HCT116 (cell line): ENCODE measurements around the gene MAOB. TPM values are rescaled to one million over a fixed set of nuclear protein-coding genes. Genes with fewer than 3 reads are reported as not detected.
A peak's percentile ranks its signal among the peaks of the same experiment; 100 is the strongest.

Source experiments
- ATAC-seq: fragments of 200-7000 bp; cut with Tn5 transposase; 2 replicates; pipeline ENCODE4 v1.9.1; 2020; ENCODE audit warnings: mild to moderate bottlenecking, moderate library complexity
- BruUV-seq: library from RNA; stranded (reverse); fragments of 400-500 nt; replicated peaks from 2 replicates; lab custom pipeline; 2021; lab: Mats Ljungman, UMichigan
- CTCF ChIA-PET: fragments of 300-600 bp; sonication (Branson Sonifier 250); formaldehyde crosslinking; loops from one replicate; lab custom pipeline; 2021; ENCODE audit warnings: antibody characterized with exemption; lab: Charles Lee
- POLR2A ChIA-PET: fragments of 300-600, 350-600 bp; sonication (Branson Sonifier 250); formaldehyde crosslinking; loops from one replicate; lab custom pipeline; 2021; ENCODE audit warnings: antibody characterized with exemption; lab: Charles Lee
- RAD21 ChIA-PET, 2 experiments: fragments of 300-600 bp; sonication (Branson Sonifier 250); formaldehyde crosslinking; loops; one replicate each; lab custom pipeline; 2023; ENCODE audit warnings: low total read pairs in 2 of 2; ENCODE audit not compliant: uncharacterized antibody in 2 of 2, unreplicated experiment in 2 of 2, low non-redundant PET in 1 of 2; lab: Charles Lee
- DNase-seq: peaks from one replicate; pipeline ENCODE4 v3.0.0-alpha.2; 2010; ENCODE audit warnings: low read depth, low spot score
- H2AFZ ChIP-seq: fragments of 200-600 bp; shearing (Covaris generic), sonication (generic); 2 replicates; pipeline ENCODE4 v1.6.1; 2017; ENCODE audit warnings: low read depth, mixed run types, mixed read lengths, antibody characterized with exemption, low read length; ENCODE audit not compliant: poor library complexity, severe bottlenecking
- H3K27ac ChIP-seq: 2 replicates; pipeline ENCODE4 v1.5.1; 2012; ENCODE audit warnings: low read depth, low read length
- H3K27me3 ChIP-seq: fragments of 200-600 bp; sonication (generic); 2 replicates; pipeline ENCODE4 v1.6.1; 2016; ENCODE audit warnings: mixed run types, low read length, mixed read lengths; ENCODE audit not compliant: insufficient read depth
- H3K36me3 ChIP-seq, 2 experiments: fragments of 200-500 bp in 1 of 2; fragments of 200-600 bp in 1 of 2; sonication (Bioruptor generic) in 1 of 2; sonication (generic) in 1 of 2; 2 replicates each; pipeline versions ENCODE4 v1.5.1 to v1.6.1; 2014 to 2016; ENCODE audit warnings: low read length in 2 of 2, inconsistent platforms in 1 of 2, mixed read lengths in 1 of 2, mixed run types in 1 of 2; ENCODE audit not compliant: insufficient read depth in 2 of 2, control insufficient read depth in 1 of 2
- H3K4me1 ChIP-seq, 2 experiments: fragments of 200-600 bp in 1 of 2; sonication (generic) in 1 of 2; 2 replicates each; pipeline versions ENCODE4 v1.5.1 to v1.6.1; 2012 to 2017; ENCODE audit warnings: low read length in 2 of 2, inconsistent platforms in 1 of 2, mild to moderate bottlenecking in 1 of 2, mixed read lengths in 1 of 2, mixed run types in 1 of 2, moderate library complexity in 1 of 2; ENCODE audit not compliant: insufficient read depth in 2 of 2, control insufficient read depth in 1 of 2
- H3K4me2 ChIP-seq: fragments of 200-600 bp; sonication (generic); 2 replicates; pipeline ENCODE4 v1.6.1; 2017; ENCODE audit warnings: mixed run types, low read length, mixed read lengths
- H3K4me3 ChIP-seq, 2 experiments: fragments of 200-600 bp in 1 of 2; sonication (generic) in 1 of 2; replicated peaks in 1 of 2; 2 replicates each; pipeline ENCODE4 v1.5.1; 2011 to 2016; ENCODE audit warnings: low read length in 2 of 2, control low read depth in 1 of 2, low read depth in 1 of 2, mild to moderate bottlenecking in 1 of 2, mixed read lengths in 1 of 2, mixed run types in 1 of 2
- H3K79me2 ChIP-seq: fragments of 200-600 bp; sonication (generic); 2 replicates; pipeline ENCODE4 v1.6.1; 2017; ENCODE audit warnings: mild to moderate bottlenecking, mixed run types, low read length, moderate library complexity, mixed read lengths; ENCODE audit not compliant: insufficient read depth
- H3K9ac ChIP-seq: fragments of 200-600 bp; sonication (generic); 2 replicates; pipeline ENCODE4 v1.6.1; 2016; ENCODE audit warnings: low read length, mixed read lengths
- H3K9me2 ChIP-seq: fragments of 200-600 bp; sonication (generic), shearing (Covaris generic); 2 replicates; pipeline ENCODE4 v1.6.1; 2017; ENCODE audit warnings: mixed run types, mild to moderate bottlenecking, moderate library complexity; ENCODE audit not compliant: insufficient read depth
- H3K9me3 ChIP-seq, 2 experiments: fragments of 200-500 bp in 1 of 2; fragments of 200-600 bp in 1 of 2; sonication (Bioruptor generic) in 1 of 2; sonication (generic) in 1 of 2; 2 replicates each; pipeline ENCODE4 v1.6.1; 2014 to 2017; ENCODE audit warnings: low read length in 2 of 2, mixed read lengths in 2 of 2, inconsistent platforms in 1 of 2, low read depth in 1 of 2, mild to moderate bottlenecking in 1 of 2, mixed run types in 1 of 2, moderate library complexity in 1 of 2; ENCODE audit not compliant: control insufficient read depth in 1 of 2, insufficient read depth in 1 of 2
- H4K20me1 ChIP-seq: fragments of 200-600 bp; sonication (generic), shearing (Covaris generic); 2 replicates; pipeline ENCODE4 v1.6.1; 2017; ENCODE audit warnings: mixed run types, mild to moderate bottlenecking, moderate library complexity; ENCODE audit not compliant: insufficient read depth
- CBX3 ChIP-seq: IDR thresholded peaks from 2 replicates; pipeline ENCODE4 v1.6.1; 2012; ENCODE audit warnings: low read depth
- CTCF ChIP-seq, 3 experiments: fragments of 200-600 bp in 1 of 3; sonication (generic) in 1 of 3; IDR thresholded peaks in 2 of 3; conservative IDR thresholded peaks in 1 of 3; 2 replicates each; pipeline ENCODE4 v1.5.1; 2012 to 2017; ENCODE audit warnings: low read depth in 2 of 3, low read length in 2 of 3, antibody characterized with exemption in 1 of 3, borderline replicate concordance in 1 of 3, control low read depth in 1 of 3, mild to moderate bottlenecking in 1 of 3, mixed read lengths in 1 of 3, mixed run types in 1 of 3, moderate library complexity in 1 of 3; ENCODE audit not compliant: insufficient read depth in 1 of 3
- EZH2 ChIP-seq: fragments of 200-600 bp; sonication (generic); IDR thresholded peaks from 2 replicates; pipeline ENCODE4 v1.6.1; 2017; ENCODE audit warnings: antibody characterized with exemption, mixed run types
- FOSL1 ChIP-seq: IDR thresholded peaks from 2 replicates; pipeline ENCODE4 v1.6.1; 2012; ENCODE audit warnings: low read depth
- JUND ChIP-seq: IDR thresholded peaks from 2 replicates; pipeline ENCODE4 v1.6.1; 2012
- MAX ChIP-seq: IDR thresholded peaks from 2 replicates; pipeline ENCODE4 v1.6.1; 2012
- RAD21 ChIP-seq: IDR thresholded peaks from 2 replicates; pipeline ENCODE4 v1.6.1; 2012; ENCODE audit warnings: low read depth, mild to moderate bottlenecking
- REST ChIP-seq: IDR thresholded peaks from 2 replicates; pipeline ENCODE4 v1.6.1; 2012; ENCODE audit warnings: low read depth
- SP1 ChIP-seq: IDR thresholded peaks from 2 replicates; pipeline ENCODE4 v1.6.1; 2012; ENCODE audit warnings: low read depth
- ZNF274 ChIP-seq: fragments of 200-500 bp; sonication (Bioruptor generic); IDR thresholded peaks from 2 replicates; pipeline ENCODE4 v1.6.1; 2014; ENCODE audit warnings: mild to moderate bottlenecking, low read depth, low read length, inconsistent platforms
- intact Hi-C: fragments of 100-400 bp; cut with micrococcal nuclease; formaldehyde crosslinking; loops from 2 replicates; pipeline ENCODE4 v1.10.0; 2022
- total RNA-seq: library from RNA; stranded (reverse); gene quantifications from one replicate; pipeline ENCODE4 v1.2.1, GENCODE V29; 2021; ENCODE audit not compliant: unreplicated experiment

Gene MAOB
- total RNA-seq, 1 experiment from 2014 or later = 28.2 TPM

- DNase-seq (peak; percentile 7), ATAC-seq (no peak)
- ChIA-PET POLR2A (no interaction called here), RAD21 (no interaction called here), CTCF (interaction anchor here (0.6 to 1.4 kb wide), 6 partner anchors 101 to 407 kb away, joined by 3 to 4 read pairs (median 4); no protein-coding TSS in a partner anchor)
- Histone ChIP-seq H3K9me2 (no peaks in the 10 kb centered on the region), H3K4me2 (no peak overlapping the region), H3K4me3 (no peak overlapping the region), H3K4me1 (no peaks in the 10 kb centered on the region), H3K36me3 (no peaks in the 10 kb centered on the region), H3K27ac (no peak overlapping the region), H2AFZ (no peak overlapping the region), H3K9ac (no peak overlapping the region), H3K79me2 (no peaks in the 10 kb centered on the region), H3K9me3 (no peaks in the 10 kb centered on the region), H3K27me3 (no peaks in the 10 kb centered on the region), H4K20me1 (no peaks in the 10 kb centered on the region)
- intact Hi-C loops = loop anchor here (1.0 kb wide), 1 partner anchor 103 kb away; no protein-coding TSS in a partner anchor
- BruUV-seq = no TSS peak
- no peak for TF ChIP-seq SP1
- TF ChIP-seq RAD21 = peak; percentile 59
- TF ChIP-seq CTCF (IDR thresholded peaks at IDR 0.05 in 2 of 3, conservative IDR thresholded peaks at IDR 0.05 in 1 of 3; ENCODE audit: borderline replicate concordance in 1 of 3, insufficient read depth in 1 of 3, low read depth in 2 of 3, low read length in 2 of 3) = peak; percentile 37 to 54 (median 53); a peak in 5 of 6 replicates
These were observed 45.6 kb downstream of the MAOB start for GRCh38 chrX:43836435-43837184.

- no TSS peak for BruUV-seq
- ATAC-seq (no peak), DNase-seq (no peak)
- Histone ChIP-seq H3K27me3 (no peaks in the 10 kb centered on the region), H3K79me2 (no peaks in the 10 kb centered on the region), H3K36me3 (no peaks in the 10 kb centered on the region), H3K27ac (no peak overlapping the region), H3K9ac (no peak overlapping the region), H2AFZ (no peak overlapping the region), H3K9me3 (no peaks in the 10 kb centered on the region), H3K4me1 (no peaks in the 10 kb centered on the region), H4K20me1 (no peaks in the 10 kb centered on the region), H3K4me3 (no peak overlapping the region), H3K9me2 (no peaks in the 10 kb centered on the region), H3K4me2 (no peak overlapping the region)
- ChIA-PET POLR2A (no interaction called here), CTCF (interaction anchor here (0.6 to 1.4 kb wide), 5 partner anchors 102 to 123 kb away, joined by 3 to 4 read pairs (median 4); no protein-coding TSS in a partner anchor), RAD21 (no interaction called here)
- intact Hi-C loops = no loop called here
- TF ChIP-seq RAD21 (no peak), FOSL1 (no peak), JUND (no peak), CBX3 (no peak), EZH2 (no peak), MAX (no peak), ZNF274 (no peak), REST (no peak)
These were observed 46.7 kb downstream of the MAOB start for GRCh38 chrX:43835559-43835958.
